Cardiac septum (tissue), 1 donor: ENCODE results near the gene PHIP. TPM values are rescaled to one million over a fixed set of nuclear protein-coding genes. Genes with fewer than 3 reads are reported as not detected.
"Not testable (repeated sequence)": the region's sequence is repeated elsewhere in the genome, so short reads cannot be mapped to it uniquely, and the experiment has no call there.

Experiments used
- DNase-seq: peaks from one replicate; pipeline ENCODE4 v3.0.0-alpha.2; 2020; ENCODE audit warnings: low spot score
- intact Hi-C: fragments of 100-400 bp; cut with DNase I; formaldehyde crosslinking; loops from one replicate; pipeline ENCODE4 v1.14.0; 2022
- long read RNA-seq: library from polyadenylated mRNA; unstranded; transcript quantifications from one replicate; pipeline ENCODE4 v2.0.0, GENCODE V29; 2021
- total RNA-seq: library from RNA; stranded (reverse); fragmentation: NEBNext Ultra II Directional; extraction: Animal tissue kit (Norgen Biotek cat#: 25700); gene quantifications from one replicate; pipeline ENCODE4 v1.2.1, GENCODE V29; 2021
- donor health status: DM: no; HTN: no; CAD: no.

Gene PHIP
- 16.8 TPM for total RNA-seq
- long read RNA-seq, partial matches to known transcripts = 28 of 44 reads
- long read RNA-seq, other reads (novel, unspliced or antisense) = 16 of 44 reads

DNA sequence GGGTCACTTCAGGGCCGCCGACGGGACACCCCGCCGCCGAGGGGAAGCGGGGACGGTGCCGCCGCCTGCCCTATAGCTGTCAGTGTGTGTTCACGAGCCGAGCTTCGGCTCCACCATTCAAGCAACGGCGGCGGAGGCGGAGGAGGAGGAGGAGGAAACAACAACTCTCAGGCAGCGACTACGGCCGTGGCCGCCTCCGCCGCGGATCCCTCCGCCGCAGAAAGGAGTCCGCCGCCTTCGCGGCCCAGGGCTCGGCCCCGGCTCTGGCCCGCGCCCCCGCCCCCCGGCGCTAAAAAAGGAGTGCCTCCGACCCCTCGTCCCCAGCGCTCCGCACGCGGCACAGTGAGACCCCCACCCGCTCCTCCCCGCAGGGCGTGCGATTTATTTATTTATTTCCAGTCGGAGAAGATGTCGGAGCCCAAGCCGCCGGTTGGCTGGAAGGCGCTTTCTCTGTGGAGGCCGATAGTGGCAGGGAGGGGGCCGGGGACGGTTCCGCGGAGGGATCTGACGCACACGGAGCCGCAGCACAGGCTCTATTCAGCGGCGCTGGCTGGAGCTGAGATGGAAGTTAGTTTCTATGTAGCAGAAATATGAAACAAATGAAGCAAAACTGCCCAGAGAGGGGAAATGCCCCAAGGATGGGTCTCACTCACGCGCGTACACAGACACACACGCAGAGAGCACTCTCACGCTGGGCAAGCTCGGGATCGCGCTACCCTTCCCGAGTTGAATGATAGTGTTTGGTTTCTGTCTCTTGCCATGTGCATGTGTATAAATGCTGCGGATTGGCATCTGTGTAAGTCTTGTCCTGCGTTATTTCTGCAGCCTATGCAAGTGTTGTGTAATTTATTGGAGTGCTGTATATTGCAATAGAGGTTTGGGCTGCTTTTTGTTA lies at the start of gene PHIP:
Gene PHIP (minus strand): TSS at position 180 of the 895 bp plus-strand sequence. CDS start 186 bp downstream, outside the sequence.
- intact Hi-C loops = loop anchor here (1.0 to 2.0 kb wide), 3 partner anchors 156 to 458 kb away; partner anchors contain the start of genes HMGN3, IRAK1BP1 and LCA5

GRCh38 chr6:79127660-79128059 lies 49.6 kb upstream of the PHIP start:
- intact Hi-C loops = no loop called here
- DNase-seq = peak; percentile 64

More for the DNA sequence above, at the start of gene PHIP:
- DNase-seq = peak; percentile 96

- no peak for DNase-seq
- intact Hi-C loops = no loop called here
These were observed 41.2 kb upstream of the PHIP start for GRCh38 chr6:79119217-79119616.

DNA sequence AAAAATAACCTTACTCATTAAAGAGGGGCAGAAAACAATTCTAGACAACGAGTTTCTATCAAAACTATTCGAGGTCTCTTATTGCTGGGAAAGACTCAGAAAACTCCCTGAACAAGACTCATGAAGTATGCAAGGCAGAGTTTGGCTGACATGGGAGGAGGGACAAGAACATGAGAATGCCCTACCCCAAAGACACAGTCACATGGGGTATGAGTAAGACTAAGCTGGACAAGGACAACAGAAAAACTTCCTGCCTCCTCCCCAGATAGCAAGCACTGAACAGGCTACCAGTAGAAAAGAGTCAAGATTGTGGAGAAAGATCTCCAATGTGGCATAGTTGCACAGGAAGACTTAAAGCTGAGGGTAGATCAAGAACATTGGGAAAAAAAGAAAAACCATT lies 39.7 kb upstream of the PHIP start:
- intact Hi-C loops = no loop called here
- DNase-seq = no peak

- no peak for DNase-seq
- intact Hi-C loops = no loop called here
These were observed 37.6 kb upstream of the PHIP start for GRCh38 chr6:79115553-79116182.

GRCh38 chr6:79111549-79111948 lies 33.5 kb upstream of the PHIP start:
- intact Hi-C loops = no loop called here
- no peak for DNase-seq

GRCh38 chr6:79101164-79101563 lies 23.1 kb upstream of the PHIP start:
- intact Hi-C loops = no loop called here
- DNase-seq = no peak

- no peak for DNase-seq
- intact Hi-C loops = no loop called here
These were observed 22.2 kb upstream of the PHIP start for GRCh38 chr6:79100304-79100703.

DNA sequence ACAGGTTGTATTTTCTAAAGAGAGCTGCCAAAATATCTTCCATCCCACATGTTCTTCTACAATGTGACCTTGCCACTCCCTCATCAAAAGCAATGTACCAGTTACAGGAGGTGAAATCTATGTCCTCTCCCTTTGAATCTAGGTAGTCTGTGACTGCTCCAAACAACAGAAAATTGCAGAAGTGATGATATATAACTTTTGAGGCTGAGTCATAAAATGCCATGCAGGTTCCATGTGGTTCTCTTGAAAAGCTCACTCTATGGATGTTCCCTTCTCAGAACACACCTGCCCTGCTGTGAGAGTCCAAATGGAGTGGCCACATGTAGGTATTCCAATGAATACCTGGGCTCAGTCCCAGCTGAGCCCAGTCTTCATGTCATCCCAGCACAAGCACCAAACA lies 16.9 kb upstream of the PHIP start:
- no peak for DNase-seq
- intact Hi-C loops = no loop called here

- DNase-seq, intact Hi-C loops: not testable (repeated sequence)
These were observed 13.7 kb upstream of the PHIP start for GRCh38 chr6:79091801-79092200.

DNA sequence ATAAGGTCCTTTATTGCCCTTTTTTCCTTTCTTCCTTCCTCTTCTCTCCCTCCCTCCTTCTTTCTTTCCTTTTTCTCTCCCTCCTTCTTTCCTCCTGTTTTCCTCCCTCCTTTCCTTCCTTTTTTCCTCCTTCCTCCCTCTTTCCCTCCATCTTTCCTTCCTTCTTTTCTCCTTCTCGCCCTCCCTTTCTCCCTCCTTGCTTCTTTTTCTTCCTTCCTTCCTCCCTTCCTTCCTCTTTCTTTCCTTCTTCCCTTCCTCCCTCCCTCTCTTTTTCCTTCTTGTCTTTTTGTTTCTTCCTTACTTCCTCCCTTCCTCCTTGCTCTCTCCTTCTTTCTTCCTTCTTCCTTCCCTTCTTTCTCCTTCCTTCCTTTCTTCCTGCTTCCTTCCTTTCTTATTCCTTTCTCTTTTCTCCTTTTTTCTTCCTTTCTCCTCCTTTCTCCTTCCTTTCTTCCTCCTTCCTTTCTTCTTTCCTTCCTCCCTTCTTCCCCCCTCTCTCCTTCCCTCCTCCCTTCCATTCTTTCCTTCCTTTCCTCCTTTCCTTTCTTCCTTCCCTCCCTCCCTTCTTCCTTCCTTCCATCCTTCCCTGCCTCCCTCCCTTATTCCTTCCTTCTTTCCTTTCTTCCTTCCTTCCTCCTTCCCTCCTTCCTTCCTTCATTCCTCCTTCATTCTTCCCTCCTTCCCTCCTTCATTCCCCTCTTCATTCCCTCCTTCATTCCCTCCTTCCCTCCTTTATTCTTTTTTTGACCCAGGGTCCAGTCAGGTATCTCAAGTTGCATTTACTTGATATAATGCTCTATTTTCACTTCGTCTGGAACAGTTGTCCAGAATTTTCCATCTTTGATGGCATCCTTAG lies 11.7 kb upstream of the PHIP start:
- DNase-seq = no peak
- intact Hi-C loops = no loop called here

DNA sequence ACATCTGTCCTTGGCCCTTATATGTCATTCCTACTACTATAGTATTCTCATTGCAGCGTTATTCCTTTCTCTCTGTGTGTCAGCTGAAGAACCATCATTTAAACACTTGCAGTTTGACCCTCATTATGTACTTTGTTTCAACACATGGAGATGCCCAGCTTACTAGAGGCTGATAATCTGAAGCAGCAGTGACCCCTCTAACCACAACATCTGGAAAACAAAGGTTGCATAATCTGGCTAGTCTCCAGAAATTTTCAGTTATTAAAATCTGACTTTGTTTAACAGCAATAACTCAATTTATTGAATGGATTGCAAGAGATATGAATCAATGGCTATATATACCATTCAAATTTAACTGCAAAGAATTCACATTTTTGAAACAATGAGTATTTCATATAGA lies 6.6 kb upstream of the PHIP start:
- DNase-seq = no peak

DNA sequence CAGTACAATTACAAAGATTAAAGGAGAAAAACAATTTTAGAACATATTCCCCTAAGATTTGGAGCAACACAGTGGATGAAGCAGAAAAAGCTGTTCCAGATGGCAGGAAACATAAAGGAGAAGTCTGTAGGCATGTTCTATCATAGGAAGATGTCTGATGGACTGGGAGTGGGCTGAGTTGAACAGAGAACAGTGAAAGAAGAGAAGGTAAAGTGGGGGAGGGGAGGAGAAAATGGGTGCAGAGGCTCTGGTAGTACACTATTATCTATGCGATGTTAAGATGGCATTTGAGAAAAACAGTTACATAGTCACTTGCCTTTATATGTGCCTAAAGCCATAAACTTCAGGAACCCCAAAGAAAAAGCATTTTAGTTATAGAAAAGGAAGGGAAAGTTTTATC lies 4.2 kb upstream of the PHIP start:
- no peak for DNase-seq
- intact Hi-C loops = no loop called here

More for the DNA sequence above, 6.6 kb upstream of the PHIP start:
- intact Hi-C loops = no loop called here

GRCh38 chr6:79081663-79082062 lies 3.6 kb upstream of the PHIP start:
- intact Hi-C loops = no loop called here
- no peak for DNase-seq

DNA sequence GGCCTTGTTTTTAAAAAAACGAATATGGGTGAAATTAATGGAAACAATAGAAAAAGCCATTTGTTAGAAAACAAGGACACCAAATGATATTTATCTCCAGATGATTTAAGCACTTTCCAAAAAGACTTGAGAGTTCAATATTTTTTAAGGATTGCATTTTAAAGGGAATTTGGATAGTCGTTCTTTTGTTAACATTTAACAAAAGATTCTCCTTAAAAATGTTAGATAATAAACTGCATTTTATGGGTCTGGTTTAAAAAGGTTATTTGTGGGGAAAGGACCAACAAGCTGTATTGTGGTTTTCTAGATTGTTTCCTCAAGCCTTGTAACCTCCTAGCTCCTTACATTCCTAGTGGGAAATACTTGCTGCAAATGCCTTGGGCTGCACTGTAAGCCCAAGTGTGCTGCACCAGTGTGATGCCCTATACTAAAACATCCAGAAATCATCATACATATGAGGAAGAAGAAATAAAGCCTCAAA lies 1.5 kb upstream of the PHIP start:
- intact Hi-C loops = loop anchor here (2.0 kb wide), 2 partner anchors 213 to 457 kb away; partner anchors contain the start of genes IRAK1BP1 and LCA5
- DNase-seq = no peak

GRCh38 chr6:79077715-79078074 lies 359 bp downstream of the PHIP start:
- no peak for DNase-seq
- intact Hi-C loops = loop anchor here (1.0 to 2.0 kb wide), 3 partner anchors 157 to 459 kb away; partner anchors contain the start of genes HMGN3, IRAK1BP1 and LCA5

DNA sequence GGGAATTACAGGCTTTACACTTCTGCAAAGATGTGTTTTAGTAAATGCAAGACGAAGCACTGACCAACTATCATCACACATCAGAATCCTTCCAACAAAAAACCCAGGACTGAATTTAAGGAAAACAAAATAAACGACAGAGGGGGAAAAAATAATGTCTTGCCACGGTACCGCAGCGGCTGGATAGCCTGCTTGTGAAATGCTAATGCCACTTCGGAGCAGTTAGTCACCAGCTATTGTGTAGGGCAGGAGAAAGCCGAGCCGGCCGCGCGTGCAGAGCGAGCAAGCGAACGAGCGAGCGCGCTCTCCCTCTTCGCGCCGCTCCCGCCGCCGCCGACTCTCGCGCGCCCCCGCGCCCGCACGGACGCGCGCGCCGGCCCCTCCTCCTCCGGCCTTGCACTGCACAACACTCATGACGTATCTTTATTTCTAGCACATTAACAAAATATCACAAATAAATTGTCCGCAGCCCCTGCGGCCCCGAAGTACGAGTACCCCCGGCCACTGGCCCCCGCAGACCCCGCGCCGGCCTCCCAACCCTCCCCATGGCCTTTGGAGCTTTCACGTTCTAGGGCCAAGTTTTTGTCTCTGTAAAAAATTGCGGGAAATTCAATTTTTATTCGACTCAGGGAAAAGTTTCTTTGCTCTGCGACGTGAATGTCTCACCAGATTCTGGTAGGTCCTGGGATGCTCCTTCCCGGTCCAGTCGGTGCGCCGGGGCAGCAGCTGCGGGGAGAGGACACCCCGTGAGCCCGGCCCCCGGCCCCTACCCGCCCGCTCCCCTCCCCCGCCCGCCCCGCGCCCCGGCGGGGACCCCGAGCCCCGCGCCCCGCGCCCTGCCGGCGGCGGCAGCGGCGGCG lies 1.0 kb downstream of the PHIP start:
- DNase-seq = peak; percentile 96
- intact Hi-C loops = no loop called here

DNA sequence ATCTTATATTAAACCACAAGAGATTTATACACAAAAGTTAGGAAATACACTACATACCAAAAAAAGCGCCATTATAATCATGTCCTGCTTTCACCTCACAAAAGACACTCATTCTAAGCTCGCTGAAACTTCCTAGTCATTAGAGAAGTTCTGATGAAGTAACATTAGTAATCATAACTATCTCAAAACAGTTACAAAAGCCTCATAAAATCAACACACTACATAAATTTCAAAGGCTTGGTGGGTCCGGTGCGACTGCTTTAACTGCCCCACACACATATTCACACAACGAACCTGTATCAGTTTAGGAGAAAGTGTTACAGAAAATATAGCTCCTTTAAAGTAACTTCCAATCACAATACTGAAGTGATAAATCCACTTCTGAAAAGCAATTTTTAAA lies 1.9 kb downstream of the PHIP start:
- intact Hi-C loops = no loop called here
- DNase-seq = no peak

GRCh38 chr6:79073888-79074287 lies 4.2 kb downstream of the PHIP start:
- DNase-seq = no peak
- intact Hi-C loops = no loop called here
